Limb (tissue), 2 donors: ENCODE results near the gene DROSHA.
"Not testable (repeated sequence)": the region's sequence is repeated elsewhere in the genome, so short reads cannot be mapped to it uniquely, and the experiment has no call there.

ENCODE experiments used
- DNase-seq, 2 donors: peaks; one replicate each; pipeline ENCODE4 v3.0.0-alpha.2; 2016; ENCODE audit errors: extremely low spot score in 2 of 2

The DROSHA gene

GRCh38 chr5:31531888-31532547, at the start of gene DROSHA, which contains the start of gene C5orf22:
TSS of gene DROSHA (minus strand) at chr5:31532093. CDS start at chr5:31529059, 3,034 bp downstream.
TSS of gene C5orf22 (plus strand) at chr5:31532301. CDS start at chr5:31532393, 92 bp downstream.
- peak; percentile 95 to 96 for DNase-seq

GRCh38 chr5:31579558-31579957, 47.7 kb upstream of the DROSHA start:
- no peak for DNase-seq

GRCh38 chr5:31577438-31577837, 45.5 kb upstream of the DROSHA start:
- DNase-seq = no peak

- no peak for DNase-seq
Observed at GRCh38 chr5:31574772-31575171, 42.9 kb upstream of the DROSHA start.

GRCh38 chr5:31573494-31574142, 41.7 kb upstream of the DROSHA start:
- DNase-seq = no peak

- no peak for DNase-seq
Observed at GRCh38 chr5:31569068-31569467, 37.2 kb upstream of the DROSHA start.

- no peak for DNase-seq
Observed at GRCh38 chr5:31568302-31568835, 36.5 kb upstream of the DROSHA start.

- not testable (repeated sequence) for DNase-seq
Observed at GRCh38 chr5:31566362-31566761, 34.5 kb upstream of the DROSHA start.

GRCh38 chr5:31563216-31563615, 31.3 kb upstream of the DROSHA start:
- no peak for DNase-seq

GRCh38 chr5:31561946-31562345, 30.1 kb upstream of the DROSHA start:
- no peak for DNase-seq

- no peak for DNase-seq
Observed at GRCh38 chr5:31559942-31560341, 28.0 kb upstream of the DROSHA start.

- no peak for DNase-seq
Observed at GRCh38 chr5:31556461-31556860, 24.6 kb upstream of the DROSHA start.

GRCh38 chr5:31554552-31554951, 22.7 kb upstream of the DROSHA start:
- DNase-seq = no peak

- no peak for DNase-seq
Observed at GRCh38 chr5:31553863-31554262, 22.0 kb upstream of the DROSHA start.

GRCh38 chr5:31551878-31552277, 20.0 kb upstream of the DROSHA start:
- DNase-seq = no peak

GRCh38 chr5:31549114-31549513, 17.2 kb upstream of the DROSHA start:
- DNase-seq = not testable (repeated sequence)

- DNase-seq = no peak
Observed at GRCh38 chr5:31537851-31538250, 6.0 kb upstream of the DROSHA start.

GRCh38 chr5:31537349-31537748, 5.5 kb upstream of the DROSHA start:
- no peak for DNase-seq

GRCh38 chr5:31536873-31537272, 5.0 kb upstream of the DROSHA start:
- DNase-seq = no peak

- no peak for DNase-seq
Observed at GRCh38 chr5:31534527-31535046, 2.7 kb upstream of the DROSHA start.

- no peak for DNase-seq
Observed at GRCh38 chr5:31531543-31531887, 378 bp downstream of the DROSHA start.

GRCh38 chr5:31530541-31531265, 1.2 kb downstream of the DROSHA start:
- no peak for DNase-seq
